NCI-H345 treated with DMSO at 0.1 percent for 48 hours (cell line): ENCODE results near the gene VPS26C.
"Not testable (repeated sequence)": the region's sequence is repeated elsewhere in the genome, so short reads cannot be mapped to it uniquely, and the experiment has no call there.

Source experiments
- DNase-seq: peaks from one replicate; lab custom pipeline; 2025; ENCODE audit not compliant: unreplicated experiment; lab: John Stamatoyannopoulos, UW

Gene VPS26C

GRCh38 chr21:37231249-37231645, 35.9 kb downstream of the VPS26C start:
- no peak for DNase-seq

- peak; percentile 13 for DNase-seq
Observed at GRCh38 chr21:37230632-37231248, 36.4 kb downstream of the VPS26C start.

- no peak for DNase-seq
Observed at GRCh38 chr21:37228003-37228400, 39.1 kb downstream of the VPS26C start.

- no peak for DNase-seq
Observed at GRCh38 chr21:37227071-37228002, 39.8 kb downstream of the VPS26C start.

- no peak for DNase-seq
Observed at GRCh38 chr21:37226041-37226920, 40.9 kb downstream of the VPS26C start.

- no peak for DNase-seq
Observed at GRCh38 chr21:37224861-37225839, 42.0 kb downstream of the VPS26C start.

GRCh38 chr21:37223804-37224345, 43.3 kb downstream of the VPS26C start:
- no peak for DNase-seq

- DNase-seq = not testable (repeated sequence)
Observed at GRCh38 chr21:37222248-37222647, 44.9 kb downstream of the VPS26C start.

- peak; percentile 93 for DNase-seq
Observed at GRCh38 chr21:37220981-37221664, 46.0 kb downstream of the VPS26C start.

GRCh38 chr21:37220433-37220980, 46.6 kb downstream of the VPS26C start:
- peak; percentile 40 for DNase-seq

- no peak for DNase-seq
Observed at GRCh38 chr21:37219761-37220432, 47.2 kb downstream of the VPS26C start.

GRCh38 chr21:37214952-37215351, 52.2 kb downstream of the VPS26C start:
- DNase-seq = no peak

GRCh38 chr21:37210799-37211198, 56.3 kb downstream of the VPS26C start:
- no peak for DNase-seq

- no peak for DNase-seq
Observed at GRCh38 chr21:37210130-37210529, 57.0 kb downstream of the VPS26C start.

- no peak for DNase-seq
Observed at GRCh38 chr21:37208741-37209225, 58.4 kb downstream of the VPS26C start.

- peak; percentile 44 for DNase-seq
Observed at GRCh38 chr21:37208056-37208721, 58.9 kb downstream of the VPS26C start.

GRCh38 chr21:37207441-37208009, 59.6 kb downstream of the VPS26C start:
- DNase-seq = no peak
